ENCODE results near the gene SNAPC5. TPM values are rescaled to one million over a fixed set of nuclear protein-coding genes. Genes with fewer than 3 reads are reported as not detected.

The SNAPC5 gene
- total and polyA plus RNA-seq, 2 of the 8 experiments (the other 6 are each of a cell fraction or from before 2014, with no cell fraction given) = 18.7 to 23.1 TPM

DNA sequence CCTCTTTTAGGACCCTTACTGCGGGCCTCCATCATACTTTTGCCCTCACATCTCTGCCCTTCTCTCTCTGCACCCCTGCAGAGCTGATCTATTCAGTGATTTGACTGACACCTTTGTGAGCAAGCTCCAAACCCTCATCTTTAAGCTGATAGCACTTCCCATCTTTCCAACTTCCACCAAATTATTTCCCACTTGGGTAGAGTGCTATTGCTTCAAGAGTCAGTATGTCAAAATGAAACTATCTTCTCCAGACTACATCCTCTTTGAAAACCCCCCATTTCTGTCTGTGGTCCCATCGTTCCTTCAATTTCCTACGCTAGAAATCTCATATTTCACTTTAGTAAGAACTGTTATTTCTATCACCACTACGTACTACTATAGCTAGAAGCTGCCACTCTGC, 27.3 kb upstream of the SNAPC5 start (continued):
- TF ChIP-seq CHD7 (IDR thresholded peaks at IDR 0.05; ENCODE audit: insufficient replicate concordance, low read length) = no peak
- TF ChIP-seq, protein P1, sequence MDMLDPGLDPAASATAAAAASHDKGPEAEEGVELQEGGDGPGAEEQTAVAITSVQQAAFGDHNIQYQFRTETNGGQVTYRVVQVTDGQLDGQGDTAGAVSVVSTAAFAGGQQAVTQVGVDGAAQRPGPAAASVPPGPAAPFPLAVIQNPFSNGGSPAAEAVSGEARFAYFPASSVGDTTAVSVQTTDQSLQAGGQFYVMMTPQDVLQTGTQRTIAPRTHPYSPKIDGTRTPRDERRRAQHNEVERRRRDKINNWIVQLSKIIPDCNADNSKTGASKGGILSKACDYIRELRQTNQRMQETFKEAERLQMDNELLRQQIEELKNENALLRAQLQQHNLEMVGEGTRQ (IDR thresholded peaks at IDR 0.05; ENCODE audit: low read length) = no peak
- TF ChIP-seq SP2 (IDR thresholded peaks at IDR 0.05; ENCODE audit: low read length) = no peak
- no peak for TF ChIP-seq PHF8 (conservative IDR thresholded peaks at IDR 0.05; ENCODE audit: low read depth, low read length)
